Kidney tubule cell (primary cell): ENCODE results near the gene CTCFL.
"Not testable (repeated sequence)": the region's sequence is repeated elsewhere in the genome, so short reads cannot be mapped to it uniquely, and the experiment has no call there.

Experiments used
- DNase-seq: peaks from one replicate; pipeline ENCODE4 v3.0.0-alpha.2; 2018; ENCODE audit warnings: low spot score

Gene CTCFL

DNA sequence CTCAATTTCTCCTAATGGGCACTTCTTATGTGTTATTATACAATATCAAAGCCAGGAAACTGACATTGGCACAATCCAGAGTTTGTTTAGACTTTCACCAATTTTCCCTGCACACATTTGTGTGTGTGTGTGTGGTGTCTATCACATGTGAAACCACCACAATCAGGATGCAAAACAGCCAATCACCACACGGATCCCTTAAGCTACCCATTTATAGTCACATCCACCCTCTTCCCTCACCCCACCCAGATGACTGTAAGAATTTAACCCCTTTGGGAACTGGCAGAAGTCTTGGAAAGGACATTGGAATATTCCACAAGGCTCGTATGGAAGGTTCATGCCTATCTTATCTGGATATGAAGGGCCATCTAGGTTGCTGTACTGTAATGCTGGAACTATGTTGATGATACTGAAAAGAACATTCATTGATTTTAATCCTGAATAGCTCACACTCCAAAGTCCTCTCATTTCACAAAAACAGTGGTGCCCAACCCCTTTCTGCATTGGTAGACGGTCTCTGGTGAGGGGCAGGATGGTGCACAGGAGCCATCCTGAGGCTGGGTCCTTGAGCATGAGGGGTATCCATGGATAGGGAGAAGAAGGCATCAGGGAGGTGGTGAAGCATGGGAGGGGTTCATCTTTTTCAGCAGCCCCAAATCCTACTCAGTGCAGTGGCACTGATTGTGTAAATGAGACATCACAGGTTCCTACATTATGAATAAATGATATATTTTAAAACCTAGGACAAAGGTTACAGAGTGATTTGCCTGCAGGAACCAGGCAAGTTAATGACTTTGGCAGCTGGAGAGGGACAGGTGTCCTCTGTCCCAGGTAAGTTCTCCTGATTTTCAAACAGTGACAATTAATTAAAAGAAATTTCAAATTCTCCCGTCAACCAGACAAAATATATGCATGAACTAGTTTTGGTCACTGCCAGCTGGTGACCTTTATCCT, 12.1 kb upstream of the CTCFL start:
- DNase-seq: no peak

DNA sequence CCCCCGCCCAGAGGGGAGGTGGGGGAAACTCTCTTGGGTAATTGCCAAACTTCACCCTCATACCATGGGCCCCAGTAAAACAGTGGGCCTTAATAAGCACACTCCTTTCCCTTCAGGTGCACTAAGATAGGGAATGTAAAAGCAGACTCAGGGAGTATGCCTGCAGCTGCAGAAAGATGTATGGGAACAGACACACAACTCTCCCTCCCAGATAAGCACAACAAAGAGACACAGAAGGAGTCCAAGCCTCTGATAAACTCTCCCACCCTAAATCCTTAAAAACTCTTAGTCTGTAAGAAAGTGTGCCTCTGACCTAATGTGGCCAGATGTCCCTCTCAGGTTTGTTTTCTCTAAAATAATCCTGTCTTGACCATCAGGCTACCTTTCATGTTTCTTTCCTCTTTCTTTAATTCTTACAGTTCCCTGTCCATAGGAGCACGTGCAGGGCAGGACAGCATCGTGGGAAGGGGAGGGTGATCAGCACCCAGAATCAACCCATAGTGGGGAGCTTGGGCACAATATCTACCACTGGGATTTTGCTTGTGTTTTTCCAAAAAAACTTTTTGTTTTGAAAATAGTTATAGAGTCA, 11.3 kb upstream of the CTCFL start:
- DNase-seq: no peak

DNA sequence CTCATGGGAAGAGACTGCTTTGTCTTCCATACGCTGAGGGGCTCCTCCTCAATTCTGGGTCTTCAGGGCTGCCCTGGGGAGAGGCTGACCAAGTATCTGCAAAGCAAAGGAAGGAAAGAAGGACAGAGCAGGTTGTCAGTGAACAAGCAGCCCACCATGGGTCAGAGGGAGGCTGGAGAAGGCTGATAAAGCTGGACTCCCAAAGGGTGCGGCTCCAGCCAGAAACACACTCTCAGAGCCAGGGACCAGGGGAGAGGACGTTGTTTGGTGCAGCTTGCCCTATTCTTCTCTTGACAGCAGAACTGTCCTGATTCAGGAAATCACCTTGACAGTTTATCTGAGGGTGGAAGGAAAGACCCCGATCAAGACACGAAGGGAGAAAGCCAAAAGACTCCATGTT, 10.4 kb upstream of the CTCFL start:
- DNase-seq: no peak

DNA sequence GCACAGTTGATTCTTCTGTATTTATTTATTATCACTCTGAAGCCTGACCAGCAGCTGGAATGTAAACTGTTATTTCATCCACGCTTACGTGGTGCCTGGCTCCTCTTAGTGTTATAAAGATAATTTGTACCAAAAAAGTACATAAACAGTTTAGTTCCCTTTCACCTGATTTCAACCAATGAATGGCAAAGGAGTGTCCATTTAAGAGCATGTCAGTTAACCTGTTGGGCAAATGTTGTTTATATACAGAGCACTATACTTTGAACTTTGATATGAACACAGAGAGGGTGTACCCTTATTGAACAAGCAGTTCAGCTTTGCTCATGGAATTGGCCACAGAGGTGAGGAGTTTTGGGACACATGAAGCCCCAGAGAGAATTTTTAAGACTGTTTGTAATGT, 7.2 kb upstream of the CTCFL start:
- no peak for DNase-seq

DNA sequence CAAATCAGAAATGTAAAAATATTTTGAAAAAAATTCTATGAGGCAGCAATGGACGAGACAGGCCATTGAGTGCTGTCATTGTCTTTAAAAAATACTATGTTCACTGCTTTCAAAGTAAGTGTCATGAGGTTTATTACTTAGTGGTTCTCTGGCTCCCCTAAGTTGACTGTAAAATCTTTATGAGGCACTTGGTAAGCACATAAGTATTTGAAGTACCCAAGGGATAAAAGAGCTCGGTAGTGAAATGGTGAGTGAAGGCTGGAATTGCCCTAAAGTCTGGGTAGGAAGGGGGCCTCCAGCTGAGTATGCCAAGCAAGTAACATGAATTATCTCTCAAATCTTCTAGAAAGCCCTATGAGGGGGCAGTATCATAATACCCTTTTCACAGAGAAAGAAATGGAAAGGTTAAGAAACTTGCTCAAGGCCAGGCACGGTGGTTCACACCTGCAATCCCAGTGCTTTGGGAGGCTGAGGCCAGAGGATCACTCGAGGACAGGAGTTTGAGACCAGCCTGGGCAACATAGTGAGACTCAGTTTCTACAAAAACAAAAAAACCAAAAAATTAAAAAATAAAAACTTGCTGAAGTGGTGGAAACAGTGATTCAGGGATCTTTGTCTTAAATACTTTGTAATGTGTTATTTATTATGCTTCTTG, 5.5 kb upstream of the CTCFL start:
- no peak for DNase-seq

DNA sequence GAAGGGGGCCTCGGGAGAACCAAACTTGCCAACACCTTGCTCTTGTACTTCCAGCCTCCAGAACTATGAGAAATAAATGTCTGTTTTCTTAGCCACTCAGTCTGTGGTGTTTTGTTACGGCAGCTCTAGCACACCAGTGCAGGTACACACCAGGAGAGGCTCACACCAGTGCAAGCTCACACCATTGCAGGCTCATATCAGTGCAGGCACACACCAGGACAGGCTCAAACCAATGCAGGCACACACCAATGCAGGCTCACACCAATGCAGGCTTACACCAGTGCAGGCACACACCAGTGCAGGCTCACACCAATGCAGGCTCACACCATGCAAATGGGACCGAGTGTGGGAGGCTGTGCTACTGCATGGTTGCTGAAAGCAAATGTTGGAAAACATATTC, 4.9 kb upstream of the CTCFL start:
- no peak for DNase-seq

DNA sequence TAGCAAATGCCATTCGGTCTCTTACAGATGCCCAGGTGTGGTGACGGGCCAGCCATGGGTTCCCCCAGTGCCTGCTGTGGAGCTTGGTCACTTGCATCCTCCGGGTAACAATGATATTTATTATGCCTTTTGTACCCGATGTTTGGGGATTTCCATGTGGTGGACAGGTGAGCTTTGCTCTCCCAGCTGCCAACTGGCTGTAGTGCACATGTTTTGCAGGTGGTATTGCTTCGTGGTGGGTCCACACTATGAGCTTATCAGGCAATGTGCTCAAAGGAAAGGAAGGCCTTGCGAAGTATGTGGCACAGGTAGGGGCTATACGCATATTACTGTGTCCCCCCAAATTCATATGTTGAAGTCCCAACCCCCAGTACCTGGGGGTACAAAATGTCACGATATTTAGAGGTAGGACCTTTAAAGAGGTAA, 4.2 kb upstream of the CTCFL start:
- DNase-seq: no peak

DNA sequence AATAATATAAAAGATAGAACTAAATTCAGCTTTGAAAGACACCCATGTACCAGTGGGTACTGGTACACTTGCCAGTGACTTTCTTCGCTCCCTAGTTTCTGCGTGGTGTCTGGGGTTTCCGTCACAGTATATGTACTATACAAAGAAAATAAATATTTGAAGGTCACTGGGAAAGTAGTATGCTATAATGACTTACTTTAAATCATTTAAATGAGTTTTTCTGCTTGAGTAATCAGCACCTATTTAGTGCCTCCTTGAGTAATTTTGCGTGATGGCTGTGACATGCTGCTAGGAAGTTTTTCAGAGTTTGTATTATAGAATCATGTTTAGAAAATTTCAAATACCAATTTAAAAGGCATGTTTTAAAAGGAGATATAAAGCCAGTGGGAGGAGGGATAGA, 3.2 kb upstream of the CTCFL start:
- no peak for DNase-seq

DNA sequence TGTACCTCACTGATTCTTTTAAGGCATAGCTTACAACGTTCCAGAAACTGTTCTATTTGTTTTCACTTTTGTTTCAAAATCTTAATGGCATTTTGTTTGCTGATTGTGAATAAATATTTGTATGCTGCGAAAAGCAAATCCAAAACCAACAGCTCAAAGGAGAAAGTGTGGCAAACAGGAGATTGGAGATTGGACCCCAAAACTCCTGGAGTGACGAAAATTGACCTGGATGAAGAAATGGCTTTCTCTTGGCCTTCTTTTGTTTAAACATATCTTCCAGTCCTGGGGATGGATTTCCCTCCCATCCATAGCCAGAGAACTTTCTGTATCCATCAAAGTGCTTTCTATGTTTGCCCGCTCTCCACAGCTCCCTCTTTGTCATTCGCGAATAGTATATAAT, 2.8 kb upstream of the CTCFL start:
- DNase-seq: no peak

DNA sequence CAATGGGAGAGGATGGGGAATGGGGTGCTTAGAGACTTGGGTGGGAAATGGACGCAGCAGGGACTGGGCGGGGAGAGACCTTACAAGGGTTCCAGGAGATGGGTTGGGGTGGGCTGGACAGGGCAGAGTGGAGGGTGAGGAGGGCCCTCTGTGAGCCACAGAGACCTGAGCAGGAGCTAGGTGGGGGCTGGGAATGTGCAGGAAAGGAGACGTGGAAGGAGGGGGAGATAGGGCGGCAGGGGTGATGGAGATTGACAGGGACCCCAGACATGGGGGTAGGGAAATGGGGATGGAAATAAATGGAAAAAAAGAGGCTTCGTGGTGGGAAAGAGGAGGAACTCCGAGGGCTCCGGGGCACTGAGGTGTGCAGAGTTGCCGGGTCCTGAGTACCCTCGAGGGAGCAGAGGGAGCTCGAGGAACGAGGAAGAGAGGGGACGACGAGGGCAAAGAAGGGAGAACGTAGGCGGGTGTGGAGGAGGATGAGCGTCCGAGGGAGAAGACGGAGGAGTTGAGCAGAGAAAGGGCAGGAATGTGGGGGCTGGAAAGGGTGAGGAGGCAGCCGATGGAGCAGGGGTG, 2.0 kb upstream of the CTCFL start:
- no peak for DNase-seq

DNA sequence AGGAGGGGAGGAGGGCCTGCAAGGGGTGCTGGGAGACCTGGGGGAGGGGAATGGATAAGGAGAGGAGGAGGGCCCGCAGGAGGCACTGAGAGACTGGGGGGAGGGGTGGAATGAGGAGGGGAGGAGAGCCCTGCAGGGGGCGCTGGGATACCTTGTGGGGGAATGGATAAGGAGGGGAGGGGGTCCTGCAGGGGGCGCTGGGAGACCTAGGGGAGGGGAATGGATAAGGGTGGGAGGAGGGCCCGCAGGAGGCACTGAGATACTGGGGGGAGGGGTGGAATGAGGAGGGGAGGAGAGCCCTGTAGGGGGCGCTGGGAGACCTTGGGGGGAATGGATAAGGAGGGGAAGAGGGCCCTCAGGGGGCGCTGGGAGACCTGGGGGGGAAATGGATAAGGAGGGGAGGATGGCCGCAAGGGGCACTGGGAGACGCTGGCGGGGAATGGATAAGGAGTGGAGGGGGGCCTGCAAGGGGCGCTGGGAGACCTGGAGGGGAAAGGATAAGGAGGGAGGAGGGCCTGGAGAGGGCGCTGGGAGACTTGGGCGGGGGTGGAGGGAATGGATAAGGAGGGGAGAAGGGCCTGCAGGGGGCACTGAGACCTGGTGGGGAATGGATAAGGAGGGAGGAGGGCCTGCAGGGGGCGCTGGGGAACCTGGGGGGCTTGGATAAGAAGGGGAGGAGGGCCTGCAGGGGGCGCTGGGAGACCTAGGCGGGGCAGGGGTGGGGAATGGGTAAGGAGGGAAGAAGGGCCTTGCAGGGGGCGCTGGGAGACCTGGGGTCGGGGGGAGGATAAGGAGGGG, 1.3 kb upstream of the CTCFL start:
- DNase-seq: no peak

DNA sequence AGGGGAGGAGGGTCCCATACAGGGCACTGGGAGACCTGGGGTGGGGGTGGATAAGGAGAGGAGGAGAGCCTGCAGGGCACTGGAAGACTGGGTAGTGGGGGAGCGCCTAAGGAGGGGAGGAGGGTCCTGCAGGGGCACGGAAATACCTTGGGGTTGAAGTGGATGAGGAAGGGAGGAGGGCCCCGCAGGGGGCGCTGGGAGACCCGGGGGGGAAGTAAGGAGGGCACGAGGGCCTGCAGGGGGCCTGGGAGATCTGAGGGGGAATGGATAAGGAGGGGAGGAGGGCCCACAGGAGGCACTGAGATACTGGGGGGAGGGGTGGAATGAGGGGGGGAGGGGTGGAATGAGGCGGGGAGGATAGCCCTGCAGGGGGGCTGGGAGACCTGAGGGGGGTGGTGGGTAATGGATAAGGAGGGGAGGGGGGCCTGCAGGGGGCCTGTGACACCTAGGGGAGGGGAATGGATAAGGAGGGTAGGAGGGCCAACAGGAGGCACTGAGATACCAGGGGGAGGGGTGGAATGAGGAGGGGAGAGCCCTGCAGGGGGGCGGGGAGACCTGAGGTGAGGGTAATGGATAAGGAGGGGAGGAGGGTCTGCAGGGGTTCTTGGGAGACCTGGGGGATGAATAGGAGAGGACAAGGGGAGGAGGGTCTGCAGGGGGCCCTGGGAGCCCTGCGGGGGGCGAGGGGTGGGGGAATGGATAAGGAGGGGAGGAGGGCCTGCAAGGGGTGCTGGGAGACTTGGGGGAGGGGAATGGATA, 567 bp upstream of the CTCFL start:
- no peak for DNase-seq

DNA sequence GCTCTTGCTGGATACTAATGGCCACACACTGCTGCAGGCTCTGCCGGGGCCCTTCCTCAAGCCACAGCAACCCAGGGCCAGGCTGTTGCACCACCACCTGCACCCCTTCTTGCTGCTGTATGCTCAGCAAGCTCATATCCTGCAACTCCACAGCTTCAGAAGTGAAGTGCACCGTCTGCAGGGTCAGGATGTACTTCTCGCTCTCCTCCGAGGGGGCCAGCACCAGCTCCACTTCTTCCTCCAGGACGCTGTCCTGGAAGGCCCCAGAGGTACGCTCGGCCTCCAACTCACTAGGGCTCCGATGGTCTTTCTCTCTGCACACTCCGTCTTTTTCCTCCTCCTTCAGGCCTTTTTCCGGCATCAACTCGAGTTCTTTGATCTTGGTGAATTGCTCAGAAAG, 1.2 kb downstream of the CTCFL start:
- no peak for DNase-seq

DNA sequence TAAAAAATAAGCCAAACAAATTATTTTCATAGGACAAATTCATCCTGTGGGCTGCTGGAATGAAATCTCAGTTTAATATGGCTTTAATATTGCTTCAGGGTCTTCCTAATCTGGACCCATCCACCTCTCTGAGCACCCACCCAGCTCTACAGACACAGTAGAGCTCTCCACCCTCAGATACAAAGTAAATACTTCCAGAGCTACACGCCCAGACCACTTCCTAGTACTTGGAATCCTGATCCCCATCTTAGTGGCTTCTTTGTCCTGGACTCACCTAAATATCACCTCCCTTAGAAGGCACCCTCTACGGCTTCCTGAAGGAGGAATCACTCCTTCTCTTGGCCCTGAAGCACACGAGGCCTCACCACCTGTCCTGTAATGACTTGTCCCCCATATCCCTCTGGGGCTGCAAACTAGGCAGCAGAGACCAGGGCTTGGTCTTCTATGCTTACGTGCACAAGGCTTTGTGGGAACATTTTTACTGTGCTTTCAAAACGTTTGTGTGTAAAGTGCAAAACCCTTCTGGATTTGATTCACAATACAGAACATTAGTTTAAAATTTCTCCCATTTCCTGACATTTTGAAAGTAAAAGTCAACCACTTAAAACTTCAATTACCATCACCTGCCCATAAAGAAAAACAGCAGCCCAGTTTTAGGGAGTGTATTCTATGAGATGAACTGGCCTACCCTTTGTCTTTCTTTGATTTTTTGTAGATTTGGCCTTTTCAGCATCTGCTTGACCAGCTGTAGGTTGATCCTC, 2.4 kb downstream of the CTCFL start:
- no peak for DNase-seq

DNA sequence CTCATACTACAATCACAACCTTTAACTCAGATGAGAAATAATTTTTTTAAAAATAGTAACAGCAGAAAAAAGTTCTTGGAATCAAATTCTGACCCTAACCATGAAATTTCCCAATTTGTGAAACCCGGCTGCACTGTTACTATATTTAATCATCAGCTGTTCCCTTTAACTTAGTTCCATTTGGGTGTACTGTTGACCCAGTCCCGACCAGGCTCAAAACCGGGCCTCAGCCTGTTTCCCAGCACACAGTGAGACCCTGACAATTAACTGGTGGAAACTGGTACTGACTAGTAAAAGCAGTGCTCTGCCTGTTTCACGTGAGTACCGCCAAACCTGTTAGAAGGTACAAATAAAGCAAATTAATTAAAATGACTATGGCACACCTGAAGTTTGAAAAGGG, 7.0 kb downstream of the CTCFL start:
- no peak for DNase-seq

DNA sequence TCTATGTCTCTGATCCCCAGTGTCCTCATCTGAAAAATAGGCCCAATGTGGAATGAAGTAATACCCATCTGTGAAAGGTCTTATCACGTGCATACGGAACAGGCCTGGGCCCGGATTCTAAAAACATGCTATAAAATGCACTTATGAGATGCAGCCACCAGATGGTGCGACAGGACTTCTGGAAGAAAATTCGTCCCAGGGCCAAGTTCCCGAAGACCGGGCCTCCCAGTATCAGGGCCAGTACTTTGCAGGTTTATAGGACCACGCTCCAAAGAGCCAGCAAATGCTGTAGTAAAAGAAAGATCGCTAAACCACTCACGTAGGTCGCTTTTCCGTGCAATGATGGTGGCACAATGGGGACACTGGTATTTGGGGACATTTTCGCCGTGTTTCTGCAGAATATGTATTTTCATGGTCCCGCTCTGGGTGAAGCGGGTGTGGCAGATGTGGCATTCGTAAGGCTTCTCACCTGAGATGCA, 10.6 kb downstream of the CTCFL start:
- DNase-seq: peak; percentile 63

DNA sequence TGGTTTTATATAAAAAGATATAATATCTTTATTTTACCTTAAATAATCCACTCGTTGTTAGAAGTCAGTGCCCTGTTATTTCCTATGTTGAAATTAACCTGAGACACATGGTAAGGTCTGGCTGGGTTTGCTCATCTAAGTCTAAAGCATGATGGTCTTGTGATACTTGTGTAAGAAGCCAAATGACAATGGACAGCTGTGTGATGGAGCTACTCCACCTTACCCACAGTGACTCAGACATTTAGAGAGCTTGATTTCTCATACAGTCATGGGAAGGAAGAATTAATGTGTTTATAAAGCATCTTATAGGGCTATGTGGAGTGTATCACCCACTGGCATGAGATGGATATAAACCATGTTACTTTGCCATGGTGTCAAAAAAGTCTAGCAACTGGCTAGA, 11.7 kb downstream of the CTCFL start:
- DNase-seq: peak; percentile 33

DNA sequence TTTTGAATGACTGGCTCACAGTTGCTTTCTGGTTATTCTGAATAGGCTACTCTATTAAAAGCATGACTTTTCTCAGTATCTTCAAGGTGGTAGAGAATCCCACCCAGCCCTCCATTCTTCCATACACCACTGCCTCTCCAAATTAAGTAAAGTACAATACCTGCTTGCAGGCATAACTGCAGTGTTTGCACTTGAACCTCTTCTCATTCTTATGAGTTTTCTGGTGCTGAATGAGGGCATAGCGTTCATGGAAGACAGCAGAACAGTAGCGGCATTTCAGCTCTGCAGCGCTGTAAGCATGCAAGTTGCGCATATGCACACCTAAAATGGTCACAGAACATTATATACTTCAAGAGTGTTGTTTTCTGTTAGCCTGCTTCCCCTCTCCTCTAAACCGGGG, 12.5 kb downstream of the CTCFL start:
- DNase-seq: no peak

DNA sequence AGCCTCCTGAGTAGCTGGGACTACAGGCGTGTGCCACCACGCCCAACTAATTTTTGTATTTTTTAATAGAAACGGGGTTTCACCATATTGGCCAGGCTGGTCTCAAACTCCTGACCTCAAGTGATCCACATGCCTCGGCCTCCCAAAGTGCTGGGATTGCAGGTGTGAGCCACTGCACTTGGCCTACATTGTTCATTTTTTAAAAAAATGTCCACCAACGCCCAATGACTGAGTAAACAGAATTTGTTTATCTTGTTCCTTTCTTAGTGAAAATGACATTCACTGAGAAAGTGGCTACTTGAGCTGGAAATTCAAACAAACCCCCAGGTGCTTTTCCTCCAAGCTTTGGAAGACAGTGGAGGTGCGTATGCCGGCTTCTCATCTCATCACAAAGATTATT, 13.2 kb downstream of the CTCFL start:
- not testable (repeated sequence) for DNase-seq

DNA sequence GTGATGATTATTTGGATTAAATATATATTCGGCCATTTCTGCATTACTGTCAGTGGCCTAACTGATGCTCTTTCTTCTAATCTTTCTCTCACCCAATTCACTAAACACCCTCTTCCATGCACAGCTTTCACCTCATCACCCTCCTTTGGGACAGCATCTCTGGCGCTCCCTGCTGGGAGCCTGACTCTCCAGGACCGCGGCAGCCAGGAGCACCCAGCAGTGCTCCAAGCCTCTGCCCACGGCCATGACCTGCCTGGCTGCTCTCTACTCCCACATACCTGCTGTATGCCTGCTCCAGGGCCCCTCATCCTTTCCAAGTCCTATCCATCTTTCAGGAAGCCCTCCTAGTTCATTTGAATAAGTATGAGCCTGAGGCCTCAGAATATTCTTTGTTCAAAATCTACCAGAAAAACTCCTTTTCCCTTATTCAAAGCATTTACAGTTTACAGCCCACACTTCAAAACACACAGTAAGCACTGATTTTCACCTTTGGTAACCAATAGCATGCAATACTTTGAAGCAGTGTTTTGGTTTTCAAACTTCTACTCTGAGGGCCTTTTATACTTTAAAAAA, 15.2 kb downstream of the CTCFL start:
- peak; percentile 40 for DNase-seq
